ENCODE data around the gene ITIH3. TPM values are rescaled to one million over a fixed set of nuclear protein-coding genes. Genes with fewer than 3 reads are reported as not detected.

The ITIH3 gene
- total RNA-seq, 1 donor from 2014 or later = 0.59 TPM

- Mint-ChIP-seq H3K27ac (ENCODE audit: unreplicated experiment) (no peak overlapping the region), H3K36me3 (ENCODE audit: unreplicated experiment) (no peaks in the 10 kb centered on the region), H3K4me1 (ENCODE audit: unreplicated experiment) (no peaks in the 10 kb centered on the region), H3K27me3 (ENCODE audit: unreplicated experiment) (no peaks in the 10 kb centered on the region), H3K4me3 (ENCODE audit: unreplicated experiment) (no peak overlapping the region), H3K9me3 (ENCODE audit: unreplicated experiment) (no peaks in the 10 kb centered on the region)
- peak; percentile 56 for TF ChIP-seq CTCF (IDR thresholded peaks at IDR 0.05)
- no peak for DNase-seq (ENCODE audit: extremely low spot score, unreplicated experiment)
Observed at GRCh38 chr3:52820736-52821135, 26.1 kb downstream of the ITIH3 start.

- no peaks in the 10 kb centered on the region for H3K9me3 Mint-ChIP-seq (ENCODE audit: unreplicated experiment)
- TF ChIP-seq CTCF (IDR thresholded peaks at IDR 0.05) = no peak
- no peaks in the 10 kb centered on the region for H3K36me3 Mint-ChIP-seq (ENCODE audit: unreplicated experiment)
- DNase-seq (ENCODE audit: extremely low spot score, unreplicated experiment) = no peak
- peaks cover 3% of the 10 kb centered on the region for H3K4me1 Mint-ChIP-seq (ENCODE audit: unreplicated experiment)
- no peak overlapping the region for H3K4me3 Mint-ChIP-seq (ENCODE audit: unreplicated experiment)
- no peaks in the 10 kb centered on the region for H3K27me3 Mint-ChIP-seq (ENCODE audit: unreplicated experiment)
- no peak overlapping the region for H3K27ac Mint-ChIP-seq (ENCODE audit: unreplicated experiment)
Observed at GRCh38 chr3:52822363-52822762, 27.8 kb downstream of the ITIH3 start.

GRCh38 chr3:52824037-52824436 is 29.4 kb downstream of the ITIH3 start:
- Mint-ChIP-seq H3K4me3 (ENCODE audit: unreplicated experiment) (no peak overlapping the region), H3K4me1 (ENCODE audit: unreplicated experiment) (peaks cover 11% of the 10 kb centered on the region), H3K36me3 (ENCODE audit: unreplicated experiment) (no peaks in the 10 kb centered on the region), H3K27ac (ENCODE audit: unreplicated experiment) (no peak overlapping the region), H3K27me3 (ENCODE audit: unreplicated experiment) (no peaks in the 10 kb centered on the region), H3K9me3 (ENCODE audit: unreplicated experiment) (no peaks in the 10 kb centered on the region)
- TF ChIP-seq CTCF (IDR thresholded peaks at IDR 0.05) = no peak
- DNase-seq (ENCODE audit: extremely low spot score, unreplicated experiment) = no peak

GRCh38 chr3:52827441-52827840 is 32.8 kb downstream of the ITIH3 start:
- TF ChIP-seq CTCF (IDR thresholded peaks at IDR 0.05) = no peak
- DNase-seq (ENCODE audit: extremely low spot score, unreplicated experiment) = no peak
- Mint-ChIP-seq H3K36me3 (ENCODE audit: unreplicated experiment) (no peaks in the 10 kb centered on the region), H3K9me3 (ENCODE audit: unreplicated experiment) (no peaks in the 10 kb centered on the region), H3K27me3 (ENCODE audit: unreplicated experiment) (no peaks in the 10 kb centered on the region), H3K27ac (ENCODE audit: unreplicated experiment) (no peak overlapping the region), H3K4me1 (ENCODE audit: unreplicated experiment) (peaks cover 29% of the 10 kb centered on the region), H3K4me3 (ENCODE audit: unreplicated experiment) (no peak overlapping the region)

GRCh38 chr3:52827866-52828376 is 33.3 kb downstream of the ITIH3 start:
- no peak overlapping the region for H3K27ac Mint-ChIP-seq (ENCODE audit: unreplicated experiment)
- no peak for TF ChIP-seq CTCF (IDR thresholded peaks at IDR 0.05)
- no peaks in the 10 kb centered on the region for H3K27me3 Mint-ChIP-seq (ENCODE audit: unreplicated experiment)

More at GRCh38 chr3:52827866-52828376, 33.3 kb downstream of the ITIH3 start:
- no peaks in the 10 kb centered on the region for H3K36me3 Mint-ChIP-seq (ENCODE audit: unreplicated experiment)
- peaks cover 29% of the 10 kb centered on the region for H3K4me1 Mint-ChIP-seq (ENCODE audit: unreplicated experiment)
- no peak overlapping the region for H3K4me3 Mint-ChIP-seq (ENCODE audit: unreplicated experiment)
- DNase-seq (ENCODE audit: extremely low spot score, unreplicated experiment) = no peak
- no peaks in the 10 kb centered on the region for H3K9me3 Mint-ChIP-seq (ENCODE audit: unreplicated experiment)

Measured in osteocyte (in vitro differentiated cells).